Stimulated activated CD8-positive, alpha-beta memory T cell treated with anti-CD3 and anti-CD28 coated beads, Interleukin-15, amount 100 ng/mL, for 24 hours (primary cell): ENCODE data around the gene GCFC2.
A peak's percentile ranks its signal among the peaks of the same experiment; 100 is the strongest.
"Not testable (repeated sequence)": the region's sequence is repeated elsewhere in the genome, so short reads cannot be mapped to it uniquely, and the experiment has no call there.

Source experiments
- DNase-seq: peaks from one replicate; pipeline ENCODE4 v3.0.0-alpha.2; 2020; ENCODE audit warnings: low read depth

Gene GCFC2

GRCh38 chr2:75710577-75711253 is at the start of gene GCFC2:
Gene GCFC2, minus strand, starts transcription at chr2:75710915. Its CDS starts 60 bp downstream, at chr2:75710855.
- DNase-seq: peak; percentile 72

DNA sequence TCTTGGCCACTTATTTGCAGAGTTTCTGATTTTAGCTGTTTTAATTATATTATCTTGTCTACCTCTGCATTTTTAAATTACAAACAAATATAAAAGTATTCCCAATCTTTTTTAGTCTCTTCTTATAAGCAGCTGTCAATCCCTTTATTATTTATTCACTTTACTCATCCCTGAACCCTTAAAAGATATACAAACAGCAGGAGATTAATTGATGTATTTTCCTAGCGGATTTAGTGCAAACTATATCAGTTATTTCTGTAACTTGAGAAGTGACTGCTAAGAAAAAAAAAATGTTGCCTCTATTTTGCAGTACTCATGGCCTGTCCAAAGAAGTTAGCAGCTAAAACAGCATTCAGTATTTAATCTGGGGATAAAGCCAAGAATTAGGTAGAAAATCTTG is 42.1 kb upstream of the GCFC2 start:
- DNase-seq: no peak

- DNase-seq: no peak
Measured at GRCh38 chr2:75751824-75752468, 41.2 kb upstream of the GCFC2 start.

- DNase-seq: no peak
Measured at GRCh38 chr2:75751360-75751759, 40.6 kb upstream of the GCFC2 start.

GRCh38 chr2:75737961-75738360 is 27.2 kb upstream of the GCFC2 start:
- no peak for DNase-seq

DNA sequence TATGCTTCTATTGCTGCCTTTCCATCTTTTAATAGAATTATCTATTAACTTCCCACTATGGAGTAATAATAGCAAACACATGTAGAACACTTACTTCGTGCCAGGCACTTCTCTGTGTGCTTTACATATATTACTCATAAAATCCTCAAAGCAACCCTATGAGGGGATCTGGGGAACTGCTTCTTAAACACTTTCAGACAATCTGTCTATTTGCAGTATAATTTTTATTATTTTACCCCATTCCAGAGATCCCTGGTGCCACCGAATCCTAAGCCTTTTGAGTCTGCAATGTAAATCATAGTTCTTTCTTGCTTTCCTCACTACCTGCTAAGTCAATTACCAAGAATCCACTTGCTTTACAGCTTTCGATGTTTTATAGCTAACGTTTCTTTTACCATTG is 25.6 kb upstream of the GCFC2 start:
- DNase-seq: no peak

DNA sequence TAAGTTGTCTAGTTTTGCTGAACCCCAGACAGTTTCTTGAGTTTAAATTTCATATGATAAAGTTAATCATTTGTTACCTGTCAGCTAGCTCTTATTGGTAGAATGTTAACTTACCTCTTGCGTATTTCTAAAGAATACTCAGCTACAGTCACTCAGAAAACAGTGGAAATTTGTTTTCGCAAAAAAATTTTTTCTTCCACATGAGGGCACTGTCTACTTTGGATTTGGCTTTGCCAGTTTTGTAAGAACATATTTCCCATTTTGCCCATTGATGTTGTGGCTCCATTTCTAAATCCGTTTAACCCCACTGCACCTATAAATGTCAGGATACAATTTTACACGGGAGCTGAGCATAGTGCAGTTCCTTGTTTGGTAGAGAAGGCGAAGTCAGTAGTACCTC is 19.1 kb upstream of the GCFC2 start:
- DNase-seq: no peak

DNA sequence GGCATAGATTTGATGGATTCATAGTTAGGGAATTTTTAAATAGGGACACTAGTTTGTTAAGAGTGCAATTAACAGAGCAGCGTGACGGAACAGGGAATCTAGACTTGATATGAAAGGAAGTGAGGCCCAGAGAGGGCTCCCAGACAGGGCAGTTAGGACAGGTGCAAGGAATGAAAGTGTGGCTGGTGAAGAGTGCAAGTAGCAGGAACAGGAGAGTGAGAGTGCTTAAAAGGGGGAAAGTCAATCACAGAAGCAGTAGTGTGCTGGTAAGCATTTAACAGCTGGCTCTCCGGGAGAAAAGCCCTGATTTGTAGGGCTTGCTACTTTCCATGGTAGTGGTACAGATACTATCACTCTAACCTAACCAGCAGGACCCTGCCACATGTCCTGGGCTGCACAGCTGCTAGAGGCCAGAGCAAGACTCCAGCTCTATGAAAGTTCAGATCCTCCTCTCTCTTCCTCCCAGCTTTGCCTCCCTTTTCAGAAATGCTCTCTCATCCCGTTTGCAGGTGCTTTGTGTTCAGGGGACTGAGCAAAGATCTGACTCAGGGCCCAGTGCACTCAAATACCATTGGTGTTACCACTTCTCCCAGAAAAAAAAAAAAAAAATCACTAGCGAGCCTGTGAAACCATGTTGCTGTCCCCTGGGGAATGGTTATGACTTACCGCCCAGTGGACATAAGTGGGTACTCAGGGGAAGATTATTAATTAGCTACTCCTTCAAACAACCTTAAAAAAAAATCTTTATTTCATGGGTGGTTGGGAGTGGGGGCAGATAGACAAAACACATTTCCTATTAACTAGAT is 18.1 kb upstream of the GCFC2 start:
- DNase-seq: no peak

- DNase-seq: no peak
Measured at GRCh38 chr2:75722687-75723086, 12.0 kb upstream of the GCFC2 start.

GRCh38 chr2:75720525-75720924 is 9.8 kb upstream of the GCFC2 start:
- DNase-seq: no peak

DNA sequence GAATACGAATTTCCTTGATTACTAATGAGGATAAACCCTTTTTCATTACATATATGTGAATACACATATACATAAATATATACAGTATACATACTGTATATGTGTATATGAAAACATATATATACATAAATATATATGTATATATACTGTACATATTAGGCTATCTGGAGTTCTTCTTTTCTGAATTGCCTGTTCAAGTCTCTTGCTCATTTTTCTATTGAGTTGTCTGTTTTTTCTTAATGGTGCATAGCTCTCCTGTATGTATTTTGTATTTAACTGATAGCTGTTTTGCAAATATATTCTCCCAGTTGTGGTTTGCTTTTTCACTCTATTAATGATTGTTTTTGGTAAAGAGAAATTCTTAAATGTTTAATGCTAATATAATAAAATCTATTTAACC is 8.9 kb upstream of the GCFC2 start:
- DNase-seq: no peak

DNA sequence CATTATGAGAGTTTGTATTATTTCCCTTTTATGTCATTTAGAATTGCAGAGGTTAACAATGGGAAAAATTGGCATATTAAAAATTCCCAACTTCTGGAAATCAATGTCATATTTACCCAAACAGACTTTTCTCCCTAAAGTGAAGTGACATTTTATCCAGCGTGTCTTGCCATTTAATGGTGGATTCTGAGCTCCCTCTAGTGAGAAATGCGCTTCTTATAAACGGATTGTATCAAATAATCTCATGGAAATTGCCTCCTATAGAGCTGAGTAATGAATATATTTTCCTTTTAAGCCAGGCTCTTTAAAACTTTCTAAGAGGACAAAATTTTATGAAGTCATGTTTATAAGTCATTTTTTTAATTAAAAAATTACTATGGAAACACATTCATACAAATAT is 5.7 kb upstream of the GCFC2 start:
- DNase-seq: no peak

DNA sequence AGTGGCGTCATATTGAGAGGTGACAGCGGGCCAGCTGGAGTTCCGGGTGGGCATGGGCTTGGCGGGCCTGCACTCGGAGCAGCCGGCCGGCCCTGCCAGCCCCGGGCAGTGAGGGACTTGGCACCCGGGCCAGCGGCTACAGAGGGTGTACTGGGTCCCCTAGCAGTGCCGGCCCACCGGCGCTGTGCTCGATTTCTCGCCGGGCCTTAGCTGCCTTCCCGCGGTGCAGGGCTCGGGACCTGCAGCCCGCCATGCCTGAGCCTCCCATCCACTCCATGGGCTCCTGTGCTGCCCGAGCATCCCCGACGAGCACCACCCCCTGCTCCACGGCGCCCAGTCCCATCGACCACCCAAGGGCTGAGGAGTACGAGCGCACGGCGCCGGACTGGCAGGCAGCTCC is 875 bp upstream of the GCFC2 start:
- not testable (repeated sequence) for DNase-seq

DNA sequence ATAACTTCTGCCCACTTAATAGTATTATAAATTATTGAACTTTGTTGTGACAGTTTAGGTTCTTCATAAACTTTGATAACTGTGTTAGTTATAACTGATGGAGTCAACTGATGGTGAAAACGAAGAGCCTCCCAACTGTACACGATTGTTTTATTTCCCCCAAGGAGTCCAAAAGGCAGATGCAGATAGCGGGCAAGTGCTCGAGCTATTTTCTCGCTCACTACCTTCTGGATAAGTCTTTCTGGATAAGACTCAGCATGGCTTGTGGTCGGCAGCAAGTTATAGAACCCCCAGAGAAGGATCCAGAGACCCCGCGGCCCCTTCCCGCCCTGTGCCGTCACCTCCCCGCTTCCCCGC is 517 bp downstream of the GCFC2 start:
- no peak for DNase-seq

DNA sequence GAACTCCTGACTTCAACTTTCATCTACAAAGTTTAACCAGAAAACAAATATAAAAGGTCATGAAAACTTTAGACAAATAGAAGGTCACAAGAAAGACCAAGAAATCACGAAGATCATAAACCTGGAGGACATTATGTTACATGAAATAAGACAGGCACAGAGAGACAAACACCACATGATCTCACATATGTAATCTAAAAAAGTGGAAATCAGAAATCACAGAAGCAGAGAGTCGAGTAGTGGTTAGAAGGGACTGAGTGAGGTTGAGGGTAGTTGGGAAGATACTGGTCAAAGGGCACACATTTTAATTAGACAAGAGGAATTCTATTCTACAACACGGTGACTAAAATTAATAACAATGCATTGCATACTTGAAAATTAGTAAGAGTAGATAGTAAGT is 1.4 kb downstream of the GCFC2 start:
- no peak for DNase-seq

- DNase-seq: no peak
Measured at GRCh38 chr2:75707901-75708300, 2.8 kb downstream of the GCFC2 start.

DNA sequence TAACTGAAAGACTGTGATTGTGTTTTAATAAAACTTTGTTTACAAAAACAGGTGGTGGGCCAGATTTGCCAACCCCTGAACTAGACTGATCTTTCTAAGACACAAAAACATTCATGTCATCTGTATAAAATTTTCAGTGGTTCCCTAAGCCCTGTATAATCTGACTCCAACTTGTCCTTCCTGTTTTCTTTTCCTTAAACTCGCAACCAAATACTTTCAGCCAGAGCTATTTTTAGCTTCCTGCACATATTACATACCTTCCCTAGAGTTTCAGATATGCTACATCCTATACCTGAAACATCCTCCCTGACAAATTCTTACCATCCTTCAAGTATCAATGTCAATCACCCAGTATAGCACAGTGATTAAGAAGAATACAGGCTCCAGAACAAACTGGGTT is 4.8 kb downstream of the GCFC2 start:
- DNase-seq: no peak

DNA sequence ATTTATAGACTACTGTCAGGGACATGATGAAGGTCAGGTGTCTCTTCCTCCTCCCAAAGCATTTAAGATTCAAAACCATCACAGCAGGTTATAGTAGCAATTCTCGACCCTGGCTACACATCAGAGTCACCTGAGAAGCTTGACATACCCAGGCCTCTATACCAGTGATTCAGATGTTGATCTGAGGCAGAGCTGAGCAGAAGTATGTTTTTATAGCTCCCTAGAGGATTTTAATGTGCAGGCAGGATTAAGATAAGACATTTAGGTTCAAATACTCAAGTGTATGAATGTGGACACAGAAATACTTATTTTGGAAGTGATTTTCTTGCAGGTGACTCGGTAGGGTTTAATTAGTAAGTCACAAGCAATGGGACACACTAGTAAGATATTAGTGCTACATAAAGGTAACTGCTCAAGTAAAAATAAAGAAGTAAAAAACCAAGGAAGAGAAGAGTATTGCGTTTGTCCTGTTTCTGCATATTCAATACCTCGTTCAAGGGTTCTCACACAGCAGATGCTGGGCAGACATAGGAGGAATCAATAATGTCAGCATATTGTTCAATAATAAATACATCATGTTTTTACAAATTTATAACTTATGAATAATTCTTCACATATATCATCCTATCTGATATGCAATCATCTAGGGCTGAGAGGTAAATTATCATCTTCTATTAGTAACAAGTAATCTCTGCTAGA is 7.0 kb downstream of the GCFC2 start:
- no peak for DNase-seq

GRCh38 chr2:75702593-75702992 is 8.1 kb downstream of the GCFC2 start:
- DNase-seq: no peak

DNA sequence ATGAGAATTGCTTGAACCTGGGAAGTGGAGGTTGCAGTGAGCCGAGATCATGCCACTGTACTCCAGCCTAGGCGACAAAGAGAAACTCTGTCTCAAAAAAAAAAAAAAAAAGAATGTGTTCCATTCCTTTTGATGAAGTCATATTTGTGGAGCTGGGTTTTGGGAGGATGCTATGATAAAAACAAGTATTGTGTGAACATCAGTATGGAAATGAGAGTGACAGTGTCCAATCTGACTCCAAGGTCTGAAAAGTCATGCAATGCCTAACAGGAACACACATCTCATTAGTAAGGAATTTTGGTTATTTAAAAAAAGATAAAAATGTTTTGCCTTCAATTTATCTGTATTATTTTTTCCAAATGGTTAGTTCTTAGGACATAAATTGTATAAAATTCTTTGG is 11.8 kb downstream of the GCFC2 start:
- no peak for DNase-seq

GRCh38 chr2:75688196-75688595 is 22.5 kb downstream of the GCFC2 start:
- no peak for DNase-seq

DNA sequence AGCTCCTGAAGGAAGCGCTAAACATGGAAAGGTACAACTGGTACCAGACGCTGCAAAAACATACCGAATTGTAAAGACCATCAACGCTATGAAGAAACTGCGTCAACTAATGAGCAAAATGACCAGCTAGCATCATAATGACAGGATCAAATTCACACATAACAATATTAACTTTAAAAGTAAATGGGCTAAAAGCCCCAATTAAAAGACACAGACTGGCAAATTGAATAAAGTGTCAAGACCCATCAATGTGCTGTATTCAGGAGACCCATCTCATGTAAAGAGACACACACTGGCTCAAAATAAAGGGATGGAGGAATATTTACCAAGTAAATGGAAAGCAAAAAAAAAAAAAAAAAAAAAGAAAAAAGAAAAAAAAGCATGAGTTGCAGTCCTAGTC is 27.3 kb downstream of the GCFC2 start:
- not testable (repeated sequence) for DNase-seq

DNA sequence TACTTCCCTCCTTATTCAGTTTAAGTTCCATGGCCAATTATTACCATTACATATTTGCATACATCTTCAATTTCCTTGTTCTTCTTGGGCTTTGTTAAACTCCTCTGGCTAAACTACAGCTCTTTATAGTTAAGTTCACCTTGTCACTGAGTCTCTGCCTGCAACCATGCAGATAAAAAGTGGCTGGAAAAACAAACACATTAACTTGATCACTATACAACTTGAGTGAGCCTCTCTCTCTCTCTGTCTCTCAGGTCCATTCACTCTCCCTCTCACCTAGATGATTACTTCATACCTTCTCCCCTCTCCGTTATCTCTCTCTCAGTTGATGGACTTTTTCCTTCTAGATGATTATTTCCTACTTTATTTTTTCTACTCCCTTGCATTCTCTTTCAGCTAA is 30.3 kb downstream of the GCFC2 start:
- DNase-seq: no peak
